ENCODE results near the gene BPIFB3.
"Not testable (repeated sequence)": the region's sequence is repeated elsewhere in the genome, so short reads cannot be mapped to it uniquely, and the experiment has no call there.

Gene BPIFB3

GRCh38 chr20:33083544-33084340, 30.0 kb downstream of the BPIFB3 start:
- DNase-seq (ENCODE audit: low read depth in 2 of 2, low spot score in 1 of 2): no peak

- DNase-seq (ENCODE audit: low read depth in 2 of 2, low spot score in 1 of 2): no peak
Measured at GRCh38 chr20:33084722-33085121, 31.0 kb downstream of the BPIFB3 start.

- DNase-seq (ENCODE audit: low read depth in 2 of 2, low spot score in 1 of 2): no peak
Measured at GRCh38 chr20:33086052-33086722, 32.5 kb downstream of the BPIFB3 start.

GRCh38 chr20:33091147-33091546, 37.4 kb downstream of the BPIFB3 start:
- no peak for DNase-seq (ENCODE audit: low read depth in 2 of 2, low spot score in 1 of 2)

- DNase-seq (ENCODE audit: low read depth in 2 of 2, low spot score in 1 of 2): no peak
Measured at GRCh38 chr20:33091693-33092092, 38.0 kb downstream of the BPIFB3 start.

GRCh38 chr20:33092361-33092760, 38.7 kb downstream of the BPIFB3 start:
- DNase-seq (ENCODE audit: low read depth in 2 of 2, low spot score in 1 of 2): no peak

- no peak for DNase-seq (ENCODE audit: low read depth in 2 of 2, low spot score in 1 of 2)
Measured at GRCh38 chr20:33093074-33093473, 39.4 kb downstream of the BPIFB3 start.

GRCh38 chr20:33093582-33093981, 39.9 kb downstream of the BPIFB3 start:
- no peak for DNase-seq (ENCODE audit: low read depth in 2 of 2, low spot score in 1 of 2)

GRCh38 chr20:33095249-33095648, 41.5 kb downstream of the BPIFB3 start:
- no peak for DNase-seq (ENCODE audit: low read depth in 2 of 2, low spot score in 1 of 2)

- DNase-seq (ENCODE audit: low read depth in 2 of 2, low spot score in 1 of 2): not testable (repeated sequence)
Measured at GRCh38 chr20:33095902-33096584, 42.3 kb downstream of the BPIFB3 start.

- DNase-seq (ENCODE audit: low read depth in 2 of 2, low spot score in 1 of 2): no peak
Measured at GRCh38 chr20:33097001-33097400, 43.3 kb downstream of the BPIFB3 start.

GRCh38 chr20:33099843-33100538, 46.3 kb downstream of the BPIFB3 start:
- no peak for DNase-seq (ENCODE audit: low read depth in 2 of 2, low spot score in 1 of 2)

- DNase-seq (ENCODE audit: low read depth in 2 of 2, low spot score in 1 of 2): no peak
Measured at GRCh38 chr20:33103556-33103955, 49.9 kb downstream of the BPIFB3 start.

- DNase-seq (ENCODE audit: low read depth in 2 of 2, low spot score in 1 of 2): no peak
Measured at GRCh38 chr20:33104336-33104735, 50.6 kb downstream of the BPIFB3 start.

- no peak for DNase-seq (ENCODE audit: low read depth in 2 of 2, low spot score in 1 of 2)
Measured at GRCh38 chr20:33105316-33105924, 51.7 kb downstream of the BPIFB3 start.

GRCh38 chr20:33106058-33106620, 52.4 kb downstream of the BPIFB3 start:
- not testable (repeated sequence) for DNase-seq (ENCODE audit: low read depth in 2 of 2, low spot score in 1 of 2)

GRCh38 chr20:33108661-33109060, 55.0 kb downstream of the BPIFB3 start:
- DNase-seq (ENCODE audit: low read depth in 2 of 2, low spot score in 1 of 2): no peak

- DNase-seq (ENCODE audit: low read depth in 2 of 2, low spot score in 1 of 2): no peak
Measured at GRCh38 chr20:33110147-33110825, 56.6 kb downstream of the BPIFB3 start.

GRCh38 chr20:33111306-33111705, 57.6 kb downstream of the BPIFB3 start:
- no peak for DNase-seq (ENCODE audit: low read depth in 2 of 2, low spot score in 1 of 2)

All from stimulated activated CD8-positive, alpha-beta memory T cell treated with anti-CD3 and anti-CD28 coated beads, Interleukin-4, amount 100 ng/mL, for 4 hours (primary cell).